GM19351 (cell line): ENCODE data around the gene NAA30.
"Not testable (repeated sequence)": the region's sequence is repeated elsewhere in the genome, so short reads cannot be mapped to it uniquely, and the experiment has no call there.

ENCODE experiments used
- ATAC-seq: cut with Tn5 transposase; IDR thresholded peaks from one replicate; pipeline ENCODE4 v1.9.1; 2021; ENCODE audit warnings: mild to moderate bottlenecking, moderate library complexity; ENCODE audit not compliant: unreplicated experiment

NAA30 gene

DNA sequence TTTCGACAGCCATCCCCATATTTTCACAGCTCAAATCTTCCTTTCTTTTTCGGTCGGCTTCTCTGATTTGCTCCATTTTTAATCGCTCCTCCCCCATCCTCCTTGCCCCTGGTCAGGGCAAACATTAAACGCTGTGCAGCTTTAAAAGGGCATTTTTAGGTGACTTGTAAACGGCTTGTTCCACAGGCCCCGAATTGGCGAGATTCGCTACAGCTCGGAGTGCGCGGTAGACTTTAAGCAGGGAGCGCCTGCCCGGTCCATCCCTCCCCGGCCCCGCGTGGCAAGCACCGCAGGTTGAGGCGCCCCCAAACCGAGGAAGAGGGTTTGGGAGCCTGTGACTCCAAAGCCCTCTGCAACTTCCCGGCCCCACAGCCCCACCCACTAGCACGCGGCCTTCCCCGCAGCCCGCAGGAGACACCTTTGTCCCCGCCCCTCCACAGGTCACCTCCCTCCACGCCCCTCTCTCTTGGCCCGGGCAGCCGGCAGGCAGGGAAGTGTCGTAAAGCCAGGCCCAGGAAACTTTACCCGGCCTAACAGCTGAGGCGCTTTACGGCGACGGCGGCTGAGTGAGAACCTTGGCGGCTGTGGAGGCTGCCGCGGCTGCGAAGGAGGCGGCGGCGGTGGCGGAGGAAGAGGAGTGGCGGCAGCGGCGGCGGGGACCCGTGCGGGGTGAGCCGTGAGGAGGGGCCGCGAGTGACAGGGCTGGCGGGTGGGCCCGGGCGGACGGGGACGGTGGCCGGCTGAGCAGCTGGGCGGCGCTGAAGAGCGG lies at the start of gene NAA30:
TSS of gene NAA30 (plus strand) at position 550 of the 769 bp plus-strand sequence. CDS start 372 bp downstream, outside the sequence.
- peak; percentile 74 for ATAC-seq

GRCh38 chr14:57343545-57344297 lies 46.7 kb upstream of the NAA30 start:
- ATAC-seq = not testable (repeated sequence)

GRCh38 chr14:57345106-57345505 lies 45.3 kb upstream of the NAA30 start:
- ATAC-seq = no peak

- ATAC-seq = no peak
Measured at GRCh38 chr14:57346741-57347140, 43.6 kb upstream of the NAA30 start.

DNA sequence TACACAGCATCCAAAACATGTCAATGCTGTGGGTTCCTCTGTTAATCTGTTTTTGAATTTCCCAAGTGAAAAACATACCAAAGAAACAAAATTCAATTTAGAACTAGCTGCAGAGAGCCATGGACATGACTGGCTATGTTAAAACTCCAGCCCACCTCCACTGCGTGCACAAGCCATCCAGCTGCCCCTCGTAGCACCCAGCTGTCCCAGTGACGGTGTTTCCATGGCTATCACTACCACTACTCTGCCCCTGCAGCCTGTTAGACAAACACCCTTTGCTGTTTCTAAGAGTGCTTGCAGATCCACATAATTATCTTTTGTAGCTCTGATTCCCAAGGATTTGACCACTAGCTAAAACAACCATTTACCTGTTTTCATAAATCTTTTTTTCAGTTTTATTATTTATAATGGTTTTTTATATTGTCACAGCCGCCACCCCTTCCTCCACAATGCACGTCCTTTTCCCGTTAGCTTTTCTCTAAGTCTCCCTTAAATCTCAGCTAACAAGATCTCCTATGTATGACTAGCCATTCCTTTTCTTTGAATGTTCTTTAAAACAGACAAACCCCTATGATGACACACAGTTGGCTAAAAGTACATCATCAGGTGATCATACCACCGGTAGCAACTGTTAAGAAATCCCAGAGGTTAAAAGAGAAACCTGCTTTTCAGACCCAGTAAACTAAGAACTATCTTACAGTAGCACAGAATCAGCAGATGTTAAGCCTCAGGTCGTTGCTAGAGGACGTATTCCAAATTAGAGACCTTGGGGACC lies 37.8 kb upstream of the NAA30 start:
- no peak for ATAC-seq

DNA sequence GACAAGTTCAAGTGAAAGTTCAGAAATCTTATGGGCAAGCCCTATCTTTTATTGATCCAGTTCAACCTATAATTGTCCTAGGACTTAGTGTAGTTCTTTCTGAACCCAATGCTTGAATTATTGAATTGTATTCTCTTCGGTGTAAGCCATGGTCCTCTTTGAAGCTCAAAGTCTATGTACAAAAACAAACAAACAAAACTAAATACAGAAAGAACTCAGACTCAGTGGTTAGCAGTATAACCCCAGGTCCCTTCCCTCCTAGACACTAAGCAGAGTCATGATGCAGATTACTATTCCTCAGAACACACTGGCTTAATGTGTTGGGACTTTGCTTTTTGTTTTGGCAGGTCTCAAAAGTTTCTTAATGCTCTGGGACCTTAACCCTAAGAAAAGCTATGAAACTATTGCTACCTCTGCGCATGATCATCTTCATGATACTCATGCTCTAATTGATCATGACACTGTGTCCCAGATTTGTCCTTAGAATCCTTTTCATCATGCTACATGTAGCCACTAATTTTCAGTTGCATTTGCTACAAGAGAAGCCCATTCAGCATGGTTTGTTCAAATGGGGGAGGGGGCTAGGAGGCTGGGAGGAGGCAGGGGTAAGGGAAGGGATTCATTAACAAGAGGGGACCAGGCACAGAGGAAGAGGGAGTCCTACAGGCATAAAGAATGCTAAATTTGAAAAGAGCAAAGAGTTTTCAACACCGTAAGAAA lies 35.1 kb upstream of the NAA30 start:
- no peak for ATAC-seq

GRCh38 chr14:57362361-57362760 lies 28.0 kb upstream of the NAA30 start:
- ATAC-seq = no peak

DNA sequence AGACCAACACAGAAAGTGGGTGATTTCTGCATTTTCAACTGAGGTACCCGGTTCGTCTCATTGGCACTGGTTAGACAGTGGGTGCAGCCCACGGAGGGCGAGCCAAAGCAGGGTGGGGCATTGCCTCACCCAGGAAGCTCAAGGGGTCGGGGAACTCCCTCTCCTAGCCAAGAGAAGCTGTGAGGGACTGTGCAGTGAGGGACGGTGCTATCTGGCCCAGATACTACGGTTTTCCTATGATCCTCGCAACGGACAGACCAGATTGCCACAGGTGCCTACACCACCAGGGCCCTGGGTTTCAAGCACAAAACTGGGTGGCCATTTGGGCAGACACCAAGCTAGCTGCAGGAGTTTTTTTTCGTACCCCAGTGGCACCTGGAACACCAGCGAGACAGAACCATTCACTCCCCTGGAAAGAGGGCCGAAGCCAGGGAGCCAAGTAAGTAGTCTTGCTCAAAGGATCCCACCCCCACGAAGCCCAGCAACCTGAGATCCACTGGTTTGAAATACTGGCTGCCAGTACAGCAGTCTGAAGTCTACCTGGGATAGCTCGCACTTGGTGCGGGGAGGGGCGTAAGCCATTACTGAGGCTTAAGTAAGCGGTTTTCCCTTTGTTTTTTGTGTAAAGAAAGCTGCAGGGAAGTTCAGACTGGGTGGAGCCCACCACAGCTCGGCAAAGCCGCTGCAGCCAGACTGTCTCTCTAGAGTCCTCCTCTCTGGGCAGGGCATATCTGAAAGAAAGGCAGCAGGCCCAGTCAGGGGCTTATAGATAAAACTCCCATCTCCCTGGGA lies 25.5 kb upstream of the NAA30 start:
- ATAC-seq = no peak

GRCh38 chr14:57370187-57370586 lies 20.2 kb upstream of the NAA30 start:
- ATAC-seq = not testable (repeated sequence)

- ATAC-seq = no peak
Measured at GRCh38 chr14:57371013-57371412, 19.4 kb upstream of the NAA30 start.

DNA sequence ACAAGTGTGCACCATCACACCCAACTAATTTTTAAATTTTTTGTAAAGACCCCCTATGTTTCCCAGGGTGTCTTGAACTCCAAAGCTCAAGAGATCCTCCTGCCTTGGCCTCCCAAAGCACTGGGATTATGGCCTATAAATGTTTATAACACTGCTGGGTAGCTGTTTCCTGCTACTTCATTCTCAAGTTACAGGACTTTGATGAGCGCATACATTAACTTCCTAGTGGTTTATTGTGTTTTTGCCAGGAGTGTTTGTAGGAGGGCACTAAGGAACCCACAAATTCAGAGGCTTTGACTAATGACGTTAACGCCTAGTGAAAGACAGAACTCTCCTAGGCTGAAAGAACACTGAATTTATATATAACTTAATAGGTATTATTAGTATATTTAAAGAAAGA lies 15.2 kb upstream of the NAA30 start:
- no peak for ATAC-seq

GRCh38 chr14:57378661-57379060 lies 11.7 kb upstream of the NAA30 start:
- no peak for ATAC-seq

- ATAC-seq = no peak
Measured at GRCh38 chr14:57380935-57381334, 9.5 kb upstream of the NAA30 start.

DNA sequence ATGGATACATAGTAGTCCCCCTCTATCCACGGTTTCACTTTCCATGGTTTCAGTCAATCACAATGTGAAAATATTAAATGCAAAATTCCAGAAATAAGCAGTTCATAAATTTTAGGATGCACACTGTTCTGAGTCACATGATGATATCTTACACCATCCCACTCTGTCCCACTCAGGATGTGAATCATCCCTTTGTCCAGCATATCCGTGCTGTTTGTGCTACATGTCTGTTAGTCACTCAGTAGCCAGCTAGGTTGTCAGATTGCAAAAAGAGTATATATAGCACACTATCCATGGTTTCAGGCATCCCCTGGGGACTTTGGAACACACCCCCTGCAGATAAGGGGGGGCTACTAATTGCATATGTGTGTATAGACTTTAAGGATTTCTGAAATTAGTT lies 8.1 kb upstream of the NAA30 start:
- ATAC-seq = no peak

DNA sequence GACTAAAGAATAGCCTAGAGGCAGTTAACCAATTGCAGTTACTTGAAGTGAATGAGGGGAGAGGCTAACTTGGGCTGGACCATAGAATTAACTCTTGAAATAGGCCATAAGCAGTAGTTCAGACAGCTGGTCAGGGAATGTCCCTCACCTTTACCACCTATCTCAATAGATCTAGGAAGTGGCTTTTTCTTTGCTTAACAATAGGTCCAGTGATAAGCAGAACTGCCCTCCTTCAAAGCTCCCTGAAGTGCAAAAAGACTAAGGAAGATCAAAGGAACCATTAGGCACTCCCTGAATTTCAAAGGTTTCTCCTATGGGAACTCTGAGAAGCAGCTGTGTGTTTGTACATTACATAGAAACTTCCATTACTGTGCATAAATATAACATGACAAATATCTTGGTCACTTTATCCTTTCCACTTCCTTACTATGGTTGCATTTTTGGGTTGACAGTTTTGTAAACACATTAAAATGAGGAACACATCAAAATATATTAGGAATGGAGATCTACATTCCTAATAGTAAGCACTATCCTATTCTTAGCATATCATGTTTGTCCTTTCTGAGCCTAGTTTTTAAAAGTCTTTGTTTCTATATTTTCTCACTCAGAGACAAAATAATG lies 7.2 kb upstream of the NAA30 start:
- no peak for ATAC-seq

- no peak for ATAC-seq
Measured at GRCh38 chr14:57388067-57388466, 2.3 kb upstream of the NAA30 start.

GRCh38 chr14:57389646-57390036 lies 745 bp upstream of the NAA30 start:
- peak; percentile 7 for ATAC-seq

DNA sequence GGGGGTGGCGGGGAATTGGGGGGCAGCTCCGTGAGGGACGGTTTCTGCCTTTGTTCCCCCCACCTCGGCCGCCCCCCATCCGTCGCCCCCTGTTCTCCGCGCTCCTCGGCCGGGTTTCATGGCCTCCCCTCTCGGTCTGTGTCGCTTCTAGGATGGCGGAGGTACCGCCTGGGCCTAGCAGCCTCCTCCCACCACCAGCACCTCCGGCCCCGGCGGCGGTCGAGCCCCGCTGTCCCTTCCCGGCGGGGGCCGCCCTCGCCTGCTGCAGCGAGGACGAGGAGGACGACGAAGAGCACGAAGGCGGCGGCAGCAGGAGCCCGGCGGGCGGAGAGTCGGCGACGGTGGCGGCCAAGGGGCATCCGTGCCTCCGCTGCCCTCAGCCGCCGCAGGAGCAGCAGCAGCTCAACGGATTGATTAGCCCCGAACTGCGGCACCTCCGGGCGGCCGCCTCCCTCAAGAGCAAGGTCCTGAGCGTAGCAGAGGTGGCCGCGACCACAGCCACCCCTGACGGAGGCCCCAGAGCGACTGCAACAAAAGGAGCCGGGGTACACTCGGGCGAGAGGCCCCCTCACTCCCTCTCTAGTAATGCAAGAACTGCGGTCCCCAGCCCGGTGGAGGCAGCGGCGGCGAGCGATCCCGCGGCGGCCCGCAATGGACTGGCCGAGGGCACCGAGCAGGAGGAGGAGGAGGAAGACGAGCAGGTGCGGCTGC lies 575 bp downstream of the NAA30 start:
- ATAC-seq = peak; percentile 47
